K562 (cell line): Measurements from ENCODE around the gene FGF14. TPM values are rescaled to one million over a fixed set of nuclear protein-coding genes. Genes with fewer than 3 reads are reported as not detected.

Experiments
- ATAC-seq: fragments of 200-7000 bp; cut with Tn5 transposase; 3 replicates; pipeline ENCODE4 v1.9.1; 2020; ENCODE audit warnings: moderate library complexity
- BruUV-seq: library from RNA; stranded (reverse); fragments of 400-500 nt; replicated peaks from 2 replicates; lab custom pipeline; 2021; lab: Mats Ljungman, UMichigan
- CTCF ChIA-PET: fragments of 300-600 bp; formaldehyde crosslinking; extraction: SDS; loops from one replicate; lab custom pipeline; 2021; ENCODE audit warnings: low intra/inter-chr PET ratio; lab: Yijun Ruan, JAX
- POLR2A ChIA-PET: fragments of 300-600, 350-650 bp; sonication (Branson Sonifier 250); formaldehyde crosslinking; extraction: SDS; loops from one replicate; lab custom pipeline; 2021; ENCODE audit warnings: antibody characterized with exemption, inconsistent platforms; lab: Yijun Ruan, JAX
- DNase-seq, 4 experiments: peaks; one replicate each; pipeline versions ENCODE4 v3.0.0 to v3.0.0-alpha.2; 2011 to 2018; ENCODE audit warnings: low spot score in 3 of 4, mixed read lengths in 3 of 4; ENCODE audit errors: extremely low read depth in 1 of 4
- FAIRE-seq: peaks from 2 replicates; lab custom pipeline; 2011; peaks lifted over from hg19 to GRCh38; lab: Jason Lieb, UNC
- H2AFZ ChIP-seq: 2 replicates; pipeline ENCODE4 v1.6.0; 2011; ENCODE audit warnings: low read depth, low read length, control low read depth, inconsistent platforms
- H3K27ac ChIP-seq: fragments of 200-600 bp; 3 replicates; pipeline ENCODE4 v1.8.0; 2011; ENCODE audit warnings: low read depth, mild to moderate bottlenecking, control low read depth, inconsistent platforms, low read length, moderate library complexity, mixed read lengths; ENCODE audit errors: extremely low read depth
- H3K27me3 ChIP-seq, 2 experiments: fragments of 300-600 bp in 1 of 2; 2 replicates in 1 of 2; 3 replicates in 1 of 2; pipeline versions ENCODE4 v1.6.0 to v1.8.0; 2011; ENCODE audit warnings: inconsistent platforms in 2 of 2, low read length in 2 of 2, mild to moderate bottlenecking in 1 of 2, mixed read lengths in 1 of 2, moderate library complexity in 1 of 2; ENCODE audit not compliant: control insufficient read depth in 2 of 2, insufficient read depth in 2 of 2
- H3K36me3 ChIP-seq: fragments of 300-600 bp; 3 replicates; pipeline ENCODE4 v1.8.0; 2011; ENCODE audit warnings: mild to moderate bottlenecking, low read length, inconsistent platforms; ENCODE audit not compliant: control insufficient read depth, insufficient read depth
- H3K4me1 ChIP-seq, 2 experiments: fragments of 200-600 bp in 1 of 2; replicated peaks in 1 of 2; 2 replicates in 1 of 2; 3 replicates in 1 of 2; pipeline versions ENCODE4 v1.5.1 to v1.8.0; 2011; ENCODE audit warnings: inconsistent platforms in 2 of 2, low read length in 2 of 2, mild to moderate bottlenecking in 1 of 2, mixed read lengths in 1 of 2, moderate library complexity in 1 of 2; ENCODE audit not compliant: control insufficient read depth in 2 of 2, insufficient read depth in 2 of 2
- H3K4me2 ChIP-seq: 2 replicates; pipeline ENCODE4 v1.6.1; 2011; ENCODE audit warnings: low read length, control low read depth, inconsistent platforms, mixed read lengths; ENCODE audit not compliant: insufficient read depth
- H3K4me3 ChIP-seq: fragments of 200-600 bp; sonication (generic), shearing (Covaris generic); 2 replicates; pipeline ENCODE4 v1.5.1; 2016; ENCODE audit warnings: control low read depth, inconsistent platforms
- H3K79me2 ChIP-seq: fragments of 200-600 bp; 3 replicates; pipeline ENCODE4 v1.8.0; 2011; ENCODE audit warnings: low read length, inconsistent platforms; ENCODE audit not compliant: control insufficient read depth, insufficient read depth
- H3K9ac ChIP-seq, 2 experiments: 2 replicates each; pipeline versions ENCODE4 v1.6.0 to v1.6.1; 2011; ENCODE audit warnings: low read depth in 2 of 2, low read length in 2 of 2, control low read depth in 1 of 2, inconsistent platforms in 1 of 2, mild to moderate bottlenecking in 1 of 2, mixed read lengths in 1 of 2; ENCODE audit not compliant: insufficient read depth in 1 of 2
- H3K9me1 ChIP-seq: one replicate; pipeline ENCODE4 v1.6.0; 2011; ENCODE audit warnings: inconsistent platforms, mild to moderate bottlenecking, low read length, moderate library complexity; ENCODE audit not compliant: control insufficient read depth, insufficient read depth
- H3K9me3 ChIP-seq: replicated peaks from 2 replicates; pipeline ENCODE4 v1.5.1; 2011; ENCODE audit warnings: low read depth, low read length, inconsistent platforms; ENCODE audit not compliant: control insufficient read depth, insufficient read depth
- H4K20me1 ChIP-seq: replicated peaks from 2 replicates; pipeline ENCODE4 v1.6.1; 2011; ENCODE audit warnings: low read length, inconsistent platforms, mixed read lengths; ENCODE audit not compliant: control insufficient read depth, insufficient read depth
- GATAD2B ChIP-seq: fragments of 450-650 bp; IDR thresholded peaks from 2 replicates; pipeline ENCODE4 v1.6.1; 2017; ENCODE audit warnings: mild to moderate bottlenecking, borderline replicate concordance
- GTF2B ChIP-seq: IDR thresholded peaks from 2 replicates; pipeline ENCODE4 v1.6.1; 2011; ENCODE audit not compliant: insufficient read length; ENCODE audit errors: extremely low read depth
- HCFC1 ChIP-seq: IDR thresholded peaks from 2 replicates; pipeline ENCODE4 v1.6.1; 2012; ENCODE audit warnings: low read depth, low read length, improper control_type of control experiment
- NBN ChIP-seq: fragments of 450-650 bp; IDR thresholded peaks from 2 replicates; pipeline ENCODE4 v1.6.1; 2016; ENCODE audit warnings: low read depth, mild to moderate bottlenecking
- PHB2 ChIP-seq: fragments of 450-650 bp; IDR thresholded peaks from 2 replicates; pipeline ENCODE4 v1.6.1; 2017; ENCODE audit warnings: low read depth
- ZNF79 ChIP-seq: fragments of 250-450 bp; sonication (Bioruptor Pico); IDR thresholded peaks from 2 replicates; pipeline ENCODE4 v1.4.0; 2020; ENCODE audit warnings: low read depth, mild to moderate bottlenecking, moderate library complexity
- WGBS: fragments of 100-300 bp; shearing (Covaris generic); methylation state at CpG from one replicate; pipeline ENCODE4 v1.1.6; 2016; ENCODE audit warnings: low coverage, mixed read lengths; ENCODE audit not compliant: insufficient coverage; ENCODE audit errors: missing lambda C conversion rate; 5-methylcytosine and 5-hydroxymethylcytosine counted together
- in situ Hi-C: fragments of 300-500 bp; cut with MboI; formaldehyde crosslinking; loops from 4 replicates; pipeline ENCODE4 v1.15.0; 2018; ENCODE audit warnings: inconsistent platforms, mixed read lengths
- intact Hi-C: fragments of 100-400 bp; cut with micrococcal nuclease; formaldehyde crosslinking; loops from 2 replicates; pipeline ENCODE4 v1.14.2; 2022
- polyA plus RNA-seq, 8 experiments: library from polyadenylated mRNA; depleted of rRNA in 4 of 8; stranded (reverse) in 5 of 8; unstranded in 3 of 8; fragments of >200 nt; fragmentation: Nextera tagmentation in 2 of 8; fragmentation: Illumina TruSeq in 1 of 8; extraction: Ambion mirVana in 2 of 8; extraction: Trizol in 1 of 8; gene quantifications; 2 replicates each; pipeline versions ENCODE4 v1.2.1 to v1.2.3, GENCODE V29; 2011 to 2014; ENCODE audit warnings: inconsistent platforms in 1 of 8, missing spikeins in 1 of 8
- total RNA-seq, 7 experiments: library from RNA; depleted of rRNA in 6 of 7; stranded (reverse); fragments of >200 nt in 6 of 7; fragmentation: Illumina TruSeq in 2 of 7; extraction: Trizol in 2 of 7; gene quantifications; 2 replicates each; pipeline versions ENCODE4 v1.2.1 to v1.2.3, GENCODE V29; 2011 to 2021; ENCODE audit warnings: low replicate concordance in 1 of 7

Gene FGF14
- total and polyA plus RNA-seq, 9 of the 15 experiments (the other 6 are each of a cell fraction or from before 2014, with no cell fraction given): not detected

DNA sequence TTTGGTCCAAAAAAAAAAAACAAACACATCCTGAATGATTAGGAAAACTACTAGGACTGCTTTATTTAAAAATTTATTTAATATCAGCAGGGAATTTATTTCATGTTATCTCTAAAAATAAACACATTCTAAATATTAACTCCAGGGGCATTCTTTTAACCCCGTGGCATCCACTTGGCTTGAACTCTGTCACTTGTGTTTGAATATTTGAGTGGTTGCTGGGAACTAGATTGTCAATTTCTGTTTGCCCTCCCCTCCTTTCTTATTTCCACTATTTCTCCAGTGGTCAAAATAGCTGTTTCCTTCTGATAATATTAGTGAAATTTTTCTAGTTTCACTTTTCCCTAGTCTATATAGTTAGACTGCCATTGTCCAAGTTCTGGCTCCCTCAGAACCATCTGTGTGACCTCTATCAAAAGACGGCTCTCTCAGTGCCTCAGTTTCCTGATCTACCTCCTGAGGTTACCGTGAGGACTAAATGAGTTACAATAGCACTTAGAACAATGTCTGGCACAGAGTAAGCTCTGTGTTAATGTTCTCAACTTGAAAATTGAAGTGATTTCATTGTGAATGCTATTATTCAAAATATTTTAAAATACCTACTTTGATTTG, 107.3 kb downstream of the FGF14 start:
- H3K27ac ChIP-seq: no peak overlapping the region
- H3K4me3 ChIP-seq: no peak overlapping the region
- no peaks in the 10 kb centered on the region for H3K9me1 ChIP-seq
- H3K36me3 ChIP-seq: no peaks in the 10 kb centered on the region
- DNase-seq: no peak
- in situ Hi-C loops (no loop called here), intact Hi-C loops (no loop called here)
- FAIRE-seq: no peak
- ChIA-PET CTCF (no interaction called here), POLR2A (no interaction called here)
- no peak overlapping the region for H2AFZ ChIP-seq
- no peaks in the 10 kb centered on the region for H3K79me2 ChIP-seq
- no peaks in the 10 kb centered on the region for H3K4me1 ChIP-seq
- TF ChIP-seq GTF2B: no peak
- no TSS peak for BruUV-seq
- no peaks in the 10 kb centered on the region for H4K20me1 ChIP-seq
- H3K27me3 ChIP-seq: no peaks in the 10 kb centered on the region
- no peak overlapping the region for H3K4me2 ChIP-seq
- no peaks in the 10 kb centered on the region for H3K9me3 ChIP-seq
- H3K9ac ChIP-seq: no peak overlapping the region
- WGBS: 3% methylated on average over 3 of the region's 3 CpGs
- ATAC-seq: no peak

DNA sequence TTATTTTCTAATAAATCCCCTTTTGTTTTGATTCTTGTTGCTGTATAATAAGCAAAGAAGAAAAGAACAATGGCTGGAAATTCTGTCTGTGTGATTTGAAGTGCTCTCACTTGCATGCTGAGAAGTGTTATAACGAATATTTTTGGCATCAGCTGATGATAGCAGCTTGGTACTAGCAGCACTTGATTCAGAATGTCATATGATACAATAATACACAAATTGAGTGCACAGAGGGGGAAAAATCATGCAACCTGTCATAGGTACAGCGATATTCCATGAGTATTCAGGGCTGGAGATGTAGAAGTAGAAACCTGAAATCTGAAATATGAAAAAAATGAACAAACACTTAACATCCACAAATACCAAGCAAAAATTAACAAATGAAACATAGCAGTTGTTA, 108.1 kb downstream of the FGF14 start:
- Histone ChIP-seq H3K4me2 (no peak overlapping the region), H3K9me3 (no peaks in the 10 kb centered on the region), H4K20me1 (no peaks in the 10 kb centered on the region), H3K9ac (no peak overlapping the region), H3K36me3 (no peaks in the 10 kb centered on the region), H3K4me1 (no peaks in the 10 kb centered on the region), H3K4me3 (no peak overlapping the region), H3K79me2 (no peaks in the 10 kb centered on the region), H3K27ac (no peak overlapping the region)
- DNase-seq: no peak
- 0% methylated on average over 2 of the region's 2 CpGs for WGBS
- intact Hi-C loops: no loop called here
- TF ChIP-seq PHB2 (no peak), ZNF79 (no peak), GATAD2B (no peak), NBN (no peak), HCFC1 (no peak)
- TF ChIP-seq, all 486 proteins: peak for 0
- H3K27me3 ChIP-seq: no peaks in the 10 kb centered on the region
- POLR2A ChIA-PET: no interaction called here
- ATAC-seq (no peak), FAIRE-seq (no peak)
- CTCF ChIA-PET: no interaction called here
- H2AFZ ChIP-seq: no peak overlapping the region
- H3K9me1 ChIP-seq: no peaks in the 10 kb centered on the region
- no TSS peak for BruUV-seq
- in situ Hi-C loops: no loop called here
